HepG2 (cell line): ENCODE data around the gene OST4. TPM values are rescaled to one million over a fixed set of nuclear protein-coding genes. Genes with fewer than 3 reads are reported as not detected.

ENCODE experiments used
- HNF1A ChIP-seq, 2 experiments: sonication (generic) in 1 of 2; formaldehyde crosslinking in 1 of 2; IDR thresholded peaks; 2 replicates each; pipeline versions ENCODE4 v1.4.0 to v1.6.1; 2016 to 2020; ENCODE audit warnings: borderline replicate concordance in 1 of 2, low read depth in 1 of 2, mild to moderate bottlenecking in 1 of 2, missing genetic modification reagents in 1 of 2
- NFATC3 ChIP-seq: sonication (generic); formaldehyde crosslinking; IDR thresholded peaks from 2 replicates; pipeline ENCODE4 v1.5.1; 2020; ENCODE audit warnings: mild to moderate bottlenecking, missing genetic modification reagents
- ZBTB34 ChIP-seq: sonication (generic); formaldehyde crosslinking; IDR thresholded peaks from 2 replicates; pipeline ENCODE4 v1.8.0; 2022; ENCODE audit warnings: mild to moderate bottlenecking, missing genetic modification reagents
- ZNF260 ChIP-seq: sonication (generic); formaldehyde crosslinking; IDR thresholded peaks from 2 replicates; pipeline ENCODE4 v1.4.0; 2020; ENCODE audit warnings: missing genetic modification reagents, low read depth, mild to moderate bottlenecking, borderline replicate concordance
- ZNF501 ChIP-seq: sonication (generic); formaldehyde crosslinking; IDR thresholded peaks from 2 replicates; pipeline ENCODE4 v1.5.1; 2020; ENCODE audit warnings: mild to moderate bottlenecking, moderate library complexity, missing genetic modification reagents
- ZNF589 ChIP-seq: sonication (generic); formaldehyde crosslinking; conservative IDR thresholded peaks from 2 replicates; pipeline ENCODE4 v1.8.0; 2022; ENCODE audit warnings: mild to moderate bottlenecking, moderate library complexity, missing genetic modification reagents
- ZNF687 ChIP-seq: sonication (generic); formaldehyde crosslinking; IDR thresholded peaks from 2 replicates; pipeline ENCODE4 v1.5.1; 2020; ENCODE audit warnings: mild to moderate bottlenecking, missing genetic modification reagents, moderate library complexity
- polyA plus RNA-seq, 8 experiments: library from polyadenylated mRNA; depleted of rRNA in 3 of 8; stranded (reverse) in 7 of 8; unstranded in 1 of 8; fragments of >200 nt; fragmentation: Illumina TruSeq in 4 of 8; extraction: Trizol in 4 of 8; gene quantifications; 2 replicates each; pipeline versions ENCODE4 v1.2.1 to v1.2.3, GENCODE V29; 2011 to 2016; ENCODE audit warnings: low read depth in 4 of 8, missing spikeins in 1 of 8, mixed read lengths in 1 of 8; ENCODE audit not compliant: insufficient read depth in 1 of 8
- total RNA-seq, 5 experiments: library from RNA; depleted of rRNA; stranded (reverse); fragments of >200 nt; fragmentation: Illumina TruSeq; extraction: Trizol; gene quantifications; 2 replicates each; pipeline ENCODE4 v1.2.3, GENCODE V29; 2016; ENCODE audit warnings: low read depth in 1 of 5

The OST4 gene
- total and polyA plus RNA-seq, 2 of the 13 experiments (the other 11 are each of a cell fraction or from before 2014, with no cell fraction given): 498 to 584 TPM

- no peak for TF ChIP-seq ZNF687
- no peak for TF ChIP-seq ZNF501 (CRISPR knock-in tag)
- TF ChIP-seq NFATC3 (CRISPR knock-in tag): no peak
- no peak for TF ChIP-seq ZBTB34
- TF ChIP-seq ZNF589: no peak
- no peak for TF ChIP-seq HNF1A (IDR thresholded peaks at IDR 0.05; ENCODE audit: low read depth)
- TF ChIP-seq HNF1A (CRISPR knock-in tag; IDR thresholded peaks at IDR 0.05; ENCODE audit: borderline replicate concordance): no peak
- no peak for TF ChIP-seq ZNF260 (CRISPR knock-in tag)
These were observed 8.0 kb upstream of the OST4 start (continued) for GRCh38 chr2:27079233-27080139.
